ENCODE results near the gene RUNX2. TPM values are rescaled to one million over a fixed set of nuclear protein-coding genes. Genes with fewer than 3 reads are reported as not detected.

The RUNX2 gene
- total and polyA plus RNA-seq, 2 experiments from 2014 or later, result 0.66 to 1.7 TPM

DNA sequence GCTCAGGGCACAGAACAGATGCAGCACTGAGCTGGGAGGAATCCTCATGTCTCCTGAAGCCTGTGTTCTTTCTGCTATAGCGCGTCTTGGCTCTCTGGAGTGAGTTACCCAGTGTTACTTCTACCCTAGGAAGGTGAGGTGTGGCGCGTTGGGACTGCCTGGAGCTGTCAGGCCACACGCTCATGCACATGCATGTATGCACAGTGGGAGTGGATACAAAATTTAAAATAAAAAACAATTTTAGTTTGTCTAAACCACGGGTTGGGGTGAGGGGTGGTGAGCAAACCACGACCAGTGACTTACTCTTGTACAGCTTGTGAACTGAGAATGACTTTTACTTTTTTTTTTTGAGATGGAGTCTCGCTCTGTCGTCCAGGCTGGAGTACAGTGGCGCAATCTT lies 348.2 kb downstream of the RUNX2 start:
- TF ChIP-seq POLR2AphosphoS5 (IDR thresholded peaks at IDR 0.05; ENCODE audit: low read depth) (no peak), EZH2phosphoT487 (IDR thresholded peaks at IDR 0.05; ENCODE audit: unreplicated experiment) (no peak), NANOG (IDR thresholded peaks at IDR 0.05; ENCODE audit: borderline replicate concordance) (no peak), EZH2 (IDR thresholded peaks at IDR 0.05; ENCODE audit: low read depth, unreplicated experiment) (no peak), JUNB (IDR thresholded peaks at IDR 0.05; ENCODE audit: unreplicated experiment) (no peak), ZNF331 (CRISPR knock-in tag; IDR thresholded peaks at IDR 0.05; ENCODE audit: low read depth) (no peak), CREB1 (CRISPR knock-in tag; IDR thresholded peaks at IDR 0.05; ENCODE audit: low read depth) (no peak), REST (IDR thresholded peaks at IDR 0.05; ENCODE audit: unreplicated experiment) (no peak)
- TF ChIP-seq, protein P1, sequence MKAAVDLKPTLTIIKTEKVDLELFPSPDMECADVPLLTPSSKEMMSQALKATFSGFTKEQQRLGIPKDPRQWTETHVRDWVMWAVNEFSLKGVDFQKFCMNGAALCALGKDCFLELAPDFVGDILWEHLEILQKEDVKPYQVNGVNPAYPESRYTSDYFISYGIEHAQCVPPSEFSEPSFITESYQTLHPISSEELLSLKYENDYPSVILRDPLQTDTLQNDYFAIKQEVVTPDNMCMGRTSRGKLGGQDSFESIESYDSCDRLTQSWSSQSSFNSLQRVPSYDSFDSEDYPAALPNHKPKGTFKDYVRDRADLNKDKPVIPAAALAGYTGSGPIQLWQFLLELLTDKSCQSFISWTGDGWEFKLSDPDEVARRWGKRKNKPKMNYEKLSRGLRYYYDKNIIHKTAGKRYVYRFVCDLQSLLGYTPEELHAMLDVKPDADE (IDR thresholded peaks at IDR 0.05), result no peak
- TF ChIP-seq, protein P2, sequence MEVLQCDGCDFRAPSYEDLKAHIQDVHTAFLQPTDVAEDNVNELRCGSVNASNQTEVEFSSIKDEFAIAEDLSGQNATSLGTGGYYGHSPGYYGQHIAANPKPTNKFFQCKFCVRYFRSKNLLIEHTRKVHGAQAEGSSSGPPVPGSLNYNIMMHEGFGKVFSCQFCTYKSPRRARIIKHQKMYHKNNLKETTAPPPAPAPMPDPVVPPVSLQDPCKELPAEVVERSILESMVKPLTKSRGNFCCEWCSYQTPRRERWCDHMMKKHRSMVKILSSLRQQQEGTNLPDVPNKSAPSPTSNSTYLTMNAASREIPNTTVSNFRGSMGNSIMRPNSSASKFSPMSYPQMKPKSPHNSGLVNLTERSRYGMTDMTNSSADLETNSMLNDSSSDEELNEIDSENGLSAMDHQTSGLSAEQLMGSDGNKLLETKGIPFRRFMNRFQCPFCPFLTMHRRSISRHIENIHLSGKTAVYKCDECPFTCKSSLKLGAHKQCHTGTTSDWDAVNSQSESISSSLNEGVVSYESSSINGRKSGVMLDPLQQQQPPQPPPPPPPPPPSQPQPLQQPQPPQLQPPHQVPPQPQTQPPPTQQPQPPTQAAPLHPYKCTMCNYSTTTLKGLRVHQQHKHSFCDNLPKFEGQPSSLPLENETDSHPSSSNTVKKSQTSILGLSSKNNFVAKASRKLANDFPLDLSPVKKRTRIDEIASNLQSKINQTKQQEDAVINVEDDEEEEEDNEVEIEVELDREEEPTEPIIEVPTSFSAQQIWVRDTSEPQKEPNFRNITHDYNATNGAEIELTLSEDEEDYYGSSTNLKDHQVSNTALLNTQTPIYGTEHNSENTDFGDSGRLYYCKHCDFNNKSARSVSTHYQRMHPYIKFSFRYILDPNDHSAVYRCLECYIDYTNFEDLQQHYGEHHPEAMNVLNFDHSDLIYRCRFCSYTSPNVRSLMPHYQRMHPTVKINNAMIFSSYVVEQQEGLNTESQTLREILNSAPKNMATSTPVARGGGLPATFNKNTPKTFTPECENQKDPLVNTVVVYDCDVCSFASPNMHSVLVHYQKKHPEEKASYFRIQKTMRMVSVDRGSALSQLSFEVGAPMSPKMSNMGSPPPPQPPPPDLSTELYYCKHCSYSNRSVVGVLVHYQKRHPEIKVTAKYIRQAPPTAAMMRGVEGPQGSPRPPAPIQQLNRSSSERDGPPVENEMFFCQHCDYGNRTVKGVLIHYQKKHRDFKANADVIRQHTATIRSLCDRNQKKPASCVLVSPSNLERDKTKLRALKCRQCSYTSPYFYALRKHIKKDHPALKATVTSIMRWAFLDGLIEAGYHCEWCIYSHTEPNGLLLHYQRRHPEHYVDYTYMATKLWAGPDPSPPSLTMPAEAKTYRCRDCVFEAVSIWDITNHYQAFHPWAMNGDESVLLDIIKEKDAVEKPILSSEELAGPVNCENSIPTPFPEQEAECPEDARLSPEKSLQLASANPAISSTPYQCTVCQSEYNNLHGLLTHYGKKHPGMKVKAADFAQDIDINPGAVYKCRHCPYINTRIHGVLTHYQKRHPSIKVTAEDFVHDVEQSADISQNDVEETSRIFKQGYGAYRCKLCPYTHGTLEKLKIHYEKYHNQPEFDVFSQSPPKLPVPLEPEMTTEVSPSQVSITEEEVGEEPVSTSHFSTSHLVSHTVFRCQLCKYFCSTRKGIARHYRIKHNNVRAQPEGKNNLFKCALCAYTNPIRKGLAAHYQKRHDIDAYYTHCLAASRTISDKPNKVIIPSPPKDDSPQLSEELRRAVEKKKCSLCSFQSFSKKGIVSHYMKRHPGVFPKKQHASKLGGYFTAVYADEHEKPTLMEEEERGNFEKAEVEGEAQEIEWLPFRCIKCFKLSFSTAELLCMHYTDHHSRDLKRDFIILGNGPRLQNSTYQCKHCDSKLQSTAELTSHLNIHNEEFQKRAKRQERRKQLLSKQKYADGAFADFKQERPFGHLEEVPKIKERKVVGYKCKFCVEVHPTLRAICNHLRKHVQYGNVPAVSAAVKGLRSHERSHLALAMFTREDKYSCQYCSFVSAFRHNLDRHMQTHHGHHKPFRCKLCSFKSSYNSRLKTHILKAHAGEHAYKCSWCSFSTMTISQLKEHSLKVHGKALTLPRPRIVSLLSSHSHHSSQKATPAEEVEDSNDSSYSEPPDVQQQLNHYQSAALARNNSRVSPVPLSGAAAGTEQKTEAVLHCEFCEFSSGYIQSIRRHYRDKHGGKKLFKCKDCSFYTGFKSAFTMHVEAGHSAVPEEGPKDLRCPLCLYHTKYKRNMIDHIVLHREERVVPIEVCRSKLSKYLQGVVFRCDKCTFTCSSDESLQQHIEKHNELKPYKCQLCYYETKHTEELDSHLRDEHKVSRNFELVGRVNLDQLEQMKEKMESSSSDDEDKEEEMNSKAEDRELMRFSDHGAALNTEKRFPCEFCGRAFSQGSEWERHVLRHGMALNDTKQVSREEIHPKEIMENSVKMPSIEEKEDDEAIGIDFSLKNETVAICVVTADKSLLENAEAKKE (CRISPR knock-in tag; IDR thresholded peaks at IDR 0.05), result no peak
- ATAC-seq, result no peak
- H3K27ac Mint-ChIP-seq, result no peak overlapping the region
- no peaks in the 10 kb centered on the region for H3K27me3 ChIP-seq (ENCODE audit: insufficient read depth)
- no peaks in the 10 kb centered on the region for H3F3A ChIP-seq (replicated peaks; ENCODE audit: low read depth)
- peaks cover 14% of the 10 kb centered on the region for H3K4me1 Mint-ChIP-seq
- DNase-seq (ENCODE audit: low spot score), result no peak
- H3K4me1 ChIP-seq (ENCODE audit: insufficient read depth), result peaks cover 4% of the 10 kb centered on the region; the same call in 1 of the 2 replicates
- H3K27me3 Mint-ChIP-seq (ENCODE audit: insufficient read depth, low read depth, poor library complexity), result no peaks in the 10 kb centered on the region
- no peaks in the 10 kb centered on the region for H3K36me3 ChIP-seq (ENCODE audit: insufficient read depth)
- H3K4me2 ChIP-seq, result no peak overlapping the region
- no peak overlapping the region for H3K27ac ChIP-seq (ENCODE audit: low read depth)
- no peaks in the 10 kb centered on the region for H3K9me2 ChIP-seq (ENCODE audit: insufficient read depth)
- no peak overlapping the region for H3K4me3 Mint-ChIP-seq
- H3K9me3 Mint-ChIP-seq, result no peaks in the 10 kb centered on the region; the same call in 1 of the 3 replicates
- H3K36me3 Mint-ChIP-seq (ENCODE audit: low read depth), result no peaks in the 10 kb centered on the region; the same call in 2 of the 3 replicates
- H4K20me1 ChIP-seq (replicated peaks; ENCODE audit: insufficient read depth), result no peaks in the 10 kb centered on the region
- H3K79me2 ChIP-seq (replicated peaks; ENCODE audit: insufficient read depth), result no peaks in the 10 kb centered on the region
- H2AFZ ChIP-seq, result no peak overlapping the region
- H3K4me3 ChIP-seq, result no peak overlapping the region
